ENCODE results near the gene GTF3C5.

DNA sequence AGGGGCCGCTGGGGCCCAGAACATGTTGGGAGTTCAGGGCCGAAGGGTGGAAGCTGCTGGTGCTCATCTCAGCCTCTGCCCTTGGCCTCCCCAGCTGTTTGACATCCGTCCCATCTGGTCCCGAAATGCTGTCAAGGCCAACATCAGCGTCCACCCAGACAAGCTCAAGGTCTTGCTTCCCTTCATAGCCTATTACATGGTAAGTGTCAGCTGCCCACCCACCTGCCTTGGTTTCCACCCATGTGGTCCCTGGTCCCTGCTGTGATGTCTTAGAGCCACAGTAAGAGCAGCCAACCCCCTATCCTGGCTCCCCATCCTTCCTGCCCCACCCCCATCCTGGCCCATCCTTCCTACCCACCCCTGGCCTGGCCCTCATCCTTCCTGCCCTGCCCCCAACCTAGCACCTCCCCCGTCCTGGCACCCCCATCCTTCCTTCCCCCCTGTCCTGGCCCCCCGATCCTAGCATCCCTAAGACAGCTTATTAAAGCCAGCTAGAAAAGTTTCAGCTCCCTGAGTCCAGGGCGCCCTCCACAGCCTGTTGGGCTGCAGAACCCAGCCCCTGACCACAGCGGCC, 21.3 kb downstream of the GTF3C5 start:
- TF ChIP-seq CTCF (conservative IDR thresholded peaks at IDR 0.05 in 1 of 2, IDR thresholded peaks at IDR 0.05 in 1 of 2; ENCODE audit: extremely low read depth in 1 of 2, insufficient read depth in 1 of 2, low read depth in 1 of 2, low read length in 2 of 2) (no peak), EZH2 (IDR thresholded peaks at IDR 0.05; ENCODE audit: borderline replicate concordance, low read length) (no peak)

Data from mammary epithelial cell (primary cell).